ENCODE data around the gene GPR15.
A peak's percentile ranks its signal among the peaks of the same experiment; 100 is the strongest.
"Not testable (repeated sequence)": the region's sequence is repeated elsewhere in the genome, so short reads cannot be mapped to it uniquely, and the experiment has no call there.

The GPR15 gene

DNA sequence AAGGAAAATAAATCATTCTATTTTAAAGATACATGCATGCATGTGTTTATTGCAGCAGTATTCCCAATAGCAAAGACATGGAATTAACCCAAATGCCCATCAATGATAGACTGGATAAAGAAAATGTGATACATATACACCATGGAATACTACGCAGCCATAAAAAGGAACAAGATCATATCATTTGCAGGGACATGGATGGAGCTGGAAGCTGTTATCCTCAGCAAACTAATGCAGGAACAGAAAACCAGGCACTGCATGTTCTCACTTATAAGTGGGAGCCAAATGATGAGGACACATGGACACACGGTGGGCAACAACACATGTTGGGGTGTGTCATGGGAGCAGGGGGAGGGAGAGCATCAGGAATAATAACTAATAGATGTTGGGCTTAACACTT is 28.0 kb downstream of the GPR15 start:
- not testable (repeated sequence) for DNase-seq

DNA sequence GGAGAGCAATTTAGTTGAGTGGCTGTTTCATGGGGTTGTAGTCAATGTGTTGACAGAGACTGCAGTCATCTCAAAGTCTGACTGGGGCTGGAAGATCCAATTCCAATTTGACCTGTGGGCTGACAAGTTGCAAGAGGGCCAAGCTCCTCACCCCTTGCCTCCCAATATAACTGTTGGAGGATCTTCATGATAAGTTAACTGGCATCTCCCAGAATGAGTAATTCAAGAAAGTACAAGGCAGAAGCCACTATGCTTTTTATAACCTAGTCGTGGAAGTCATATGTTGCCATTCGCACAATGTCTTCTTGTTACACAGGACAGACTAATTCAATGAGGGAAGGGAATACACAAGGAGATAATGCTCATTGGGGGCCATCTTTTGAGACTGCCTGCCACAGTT is 29.1 kb downstream of the GPR15 start:
- DNase-seq: no peak

DNA sequence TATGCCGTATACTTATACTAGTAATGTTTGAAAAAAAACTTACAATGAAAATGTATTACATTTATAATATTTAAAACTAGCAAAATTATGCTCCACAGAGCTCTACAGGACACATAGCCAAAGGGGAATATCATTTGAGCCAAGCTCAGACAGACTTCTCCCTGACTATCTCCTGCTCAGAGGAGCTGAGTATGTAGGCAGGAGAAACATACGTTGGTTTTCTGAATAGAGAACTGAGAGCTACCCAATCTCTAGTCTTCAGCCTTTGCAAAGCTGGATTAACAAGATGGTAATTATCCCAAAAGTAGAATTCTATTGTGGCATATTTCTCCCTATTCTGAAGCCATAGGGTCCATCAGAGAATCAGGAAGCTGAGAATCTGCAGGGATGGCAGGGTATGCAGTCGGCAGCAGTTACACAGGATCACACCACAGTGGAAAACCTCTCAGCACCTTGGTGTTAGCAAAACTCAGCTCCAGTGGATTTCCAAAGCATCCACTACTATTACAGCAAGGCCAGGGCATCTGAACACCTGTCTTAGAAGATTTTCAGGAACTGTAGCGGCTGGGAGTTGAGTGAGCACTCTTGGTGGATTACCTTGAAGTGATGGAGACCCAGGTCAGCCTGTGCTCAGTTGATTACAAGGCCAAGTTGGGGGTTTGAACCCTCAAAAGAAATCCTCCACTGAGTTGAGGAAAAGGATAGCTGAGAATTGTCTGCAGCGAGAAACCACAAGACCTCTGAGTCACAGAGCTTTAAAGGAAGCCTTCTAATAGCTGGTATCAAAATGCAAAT is 30.1 kb downstream of the GPR15 start:
- DNase-seq: no peak

DNA sequence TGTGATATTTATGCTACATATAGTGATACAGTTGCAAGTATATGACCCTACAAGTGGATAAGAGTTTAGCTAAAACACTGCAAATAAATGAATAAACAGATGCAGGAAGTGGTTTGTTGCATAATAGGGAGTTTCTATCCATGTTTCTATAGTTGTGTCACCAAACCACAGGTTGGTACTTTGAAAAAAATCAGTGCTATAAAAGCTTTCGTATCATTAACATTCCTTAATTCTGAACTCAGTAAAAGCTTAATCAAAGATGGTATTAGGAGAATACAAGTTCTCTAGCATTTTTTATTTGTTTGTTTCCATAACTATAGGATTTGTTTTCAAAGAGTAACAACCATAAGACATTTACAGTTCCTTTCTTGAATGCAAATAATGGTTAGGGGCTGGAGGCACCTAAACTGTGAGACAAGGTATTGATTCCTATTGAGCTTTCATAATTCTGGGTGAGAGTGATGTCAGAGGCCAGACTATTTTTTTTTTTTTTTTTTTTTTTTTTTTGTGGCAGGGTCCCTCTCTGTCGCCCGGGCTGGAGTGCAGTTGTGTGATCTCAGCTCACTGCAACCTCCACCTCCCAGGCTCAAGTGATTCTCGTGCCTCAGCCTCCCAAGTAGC is 32.0 kb downstream of the GPR15 start:
- DNase-seq: no peak

DNA sequence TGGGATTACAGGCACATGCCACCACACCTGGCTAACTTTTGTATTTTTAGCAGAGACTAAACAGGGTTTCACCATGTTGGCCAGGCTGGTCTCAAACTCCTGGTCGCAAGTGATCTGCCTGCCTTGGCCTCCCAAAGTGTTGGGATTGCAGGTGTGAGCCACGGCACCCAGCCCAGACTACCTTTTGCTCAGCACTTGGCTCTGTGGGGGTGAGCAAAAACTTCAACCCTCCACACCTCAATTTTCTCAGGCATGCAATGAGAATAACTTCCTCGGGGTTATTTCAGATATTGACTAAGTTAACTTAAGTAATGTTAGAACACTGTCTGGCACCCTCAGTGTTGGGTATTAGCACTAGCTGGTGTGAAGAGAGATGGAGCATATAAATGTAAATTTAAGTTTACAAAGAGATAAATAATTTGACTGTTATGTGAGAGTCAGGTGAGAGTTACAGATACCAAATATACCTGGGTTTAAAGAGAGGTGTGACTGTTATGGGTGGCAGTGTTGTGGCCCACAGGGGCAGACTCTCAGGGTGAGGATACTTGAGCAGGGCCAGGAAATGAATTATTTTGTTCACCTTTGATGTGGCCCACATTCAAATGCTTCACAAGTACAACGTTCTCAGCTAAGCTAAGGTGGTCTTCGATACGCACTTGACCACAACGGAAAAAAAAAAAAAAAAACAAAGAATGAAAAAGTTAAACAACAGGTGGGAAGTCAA is 32.7 kb downstream of the GPR15 start:
- no peak for DNase-seq

DNA sequence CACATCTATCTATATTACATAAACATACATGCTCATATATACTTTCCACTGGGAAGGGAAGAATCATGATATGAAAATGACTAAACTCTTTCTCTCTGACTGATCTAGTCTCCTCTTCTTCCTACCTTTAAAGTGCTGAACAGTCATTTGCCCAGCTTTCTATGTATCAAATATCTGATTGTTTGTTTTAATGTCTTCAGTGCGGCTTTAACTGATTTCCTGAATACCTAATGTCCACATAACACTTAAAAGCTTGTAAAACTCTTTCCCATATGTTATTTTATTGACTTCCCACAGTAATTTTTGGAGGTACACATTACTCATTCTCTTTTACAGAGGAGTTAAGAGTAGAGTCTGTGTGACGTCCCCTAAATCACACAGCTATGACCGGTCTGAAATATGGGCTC is 33.5 kb downstream of the GPR15 start:
- DNase-seq: no peak

DNA sequence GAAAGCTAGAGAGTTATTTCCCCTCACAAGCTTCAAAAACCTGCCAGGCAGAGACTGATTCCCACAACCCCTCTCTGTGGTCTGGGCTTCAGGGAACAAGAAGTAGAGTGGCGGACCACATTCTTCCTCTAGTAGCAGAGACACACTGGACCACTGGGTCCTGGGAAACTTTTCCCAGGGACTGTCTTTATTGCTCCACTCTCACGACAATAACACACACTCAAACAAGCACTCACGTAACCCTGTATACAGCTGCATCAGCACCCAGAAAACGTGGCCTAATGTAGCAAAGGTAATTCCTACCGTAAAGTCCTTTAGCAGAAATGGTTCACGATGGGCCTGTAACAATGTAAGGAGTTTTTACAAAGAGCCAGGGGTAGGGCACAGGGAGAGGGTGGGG is 34.1 kb downstream of the GPR15 start:
- DNase-seq: no peak

DNA sequence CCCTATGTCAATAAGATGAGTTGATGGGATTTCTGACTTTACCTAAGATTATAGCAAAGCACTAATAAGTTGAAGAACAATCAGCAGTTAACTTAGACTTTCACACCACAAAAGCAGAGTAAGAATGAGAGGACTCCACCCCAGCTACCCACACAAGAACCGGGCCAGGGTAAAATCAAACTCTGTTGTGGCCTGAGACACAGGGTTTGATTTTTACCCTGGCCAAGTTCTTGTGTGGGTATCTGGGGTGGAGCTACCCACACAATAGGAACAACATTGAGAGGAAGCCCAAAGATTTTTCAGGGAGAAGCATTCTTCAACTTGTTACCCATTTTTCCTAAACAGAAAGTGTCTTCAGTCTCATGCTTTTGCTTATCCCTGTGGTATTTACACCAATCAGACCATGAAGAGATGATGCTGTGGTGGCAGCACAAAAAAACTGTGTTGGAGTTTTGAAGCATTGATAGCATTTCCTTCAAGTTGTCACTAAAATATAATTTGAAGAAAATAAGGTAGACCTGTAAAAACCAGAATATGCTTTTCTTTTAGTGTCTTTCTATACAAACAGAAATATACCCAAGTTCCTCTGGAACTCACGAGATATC is 36.0 kb downstream of the GPR15 start:
- peak in 1 of 2 donors; percentile 35 for DNase-seq

DNA sequence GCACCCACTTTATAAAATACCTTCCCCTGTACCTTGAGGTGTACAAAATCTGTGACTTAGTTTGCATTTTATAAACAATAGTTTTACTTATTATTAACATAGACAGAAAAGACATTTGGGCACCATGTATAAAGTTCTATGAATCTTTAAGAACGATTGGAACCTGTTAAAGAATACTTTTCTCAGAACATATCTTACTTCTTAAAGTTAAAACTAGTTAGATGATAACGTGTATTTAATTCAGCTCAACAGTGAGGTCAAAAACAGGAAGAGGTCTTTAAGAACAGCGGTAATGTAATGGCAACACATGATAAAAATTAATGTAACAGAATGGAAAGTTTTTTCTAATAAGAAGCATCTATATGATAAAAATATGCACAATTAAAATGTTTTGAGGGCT is 36.6 kb downstream of the GPR15 start:
- no peak for DNase-seq

DNA sequence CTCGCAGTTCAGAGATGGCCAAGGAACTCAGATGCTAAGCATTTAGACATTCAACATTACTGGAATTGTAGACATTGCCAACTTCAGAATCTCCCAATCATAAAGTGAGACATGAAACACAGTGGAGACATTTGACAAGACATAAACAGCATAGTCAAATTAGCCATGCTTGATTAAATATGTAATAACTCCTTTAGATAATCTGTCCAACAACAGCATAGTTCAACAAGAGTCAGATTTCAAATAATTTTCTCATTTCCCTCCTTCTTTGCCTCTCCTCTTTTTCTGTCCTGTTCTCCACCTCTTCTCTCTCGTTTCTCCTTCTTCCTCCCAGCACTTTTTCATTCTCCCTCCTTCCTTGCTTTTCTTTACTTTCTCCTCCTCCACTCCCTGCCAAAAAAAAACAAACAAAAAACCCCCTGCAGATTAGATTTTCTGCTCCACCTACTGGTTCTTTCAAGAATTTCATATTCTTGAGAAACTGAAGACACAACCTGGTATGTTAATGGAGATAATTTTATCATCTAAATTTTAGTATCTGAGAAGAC is 41.5 kb downstream of the GPR15 start:
- no peak for DNase-seq

DNA sequence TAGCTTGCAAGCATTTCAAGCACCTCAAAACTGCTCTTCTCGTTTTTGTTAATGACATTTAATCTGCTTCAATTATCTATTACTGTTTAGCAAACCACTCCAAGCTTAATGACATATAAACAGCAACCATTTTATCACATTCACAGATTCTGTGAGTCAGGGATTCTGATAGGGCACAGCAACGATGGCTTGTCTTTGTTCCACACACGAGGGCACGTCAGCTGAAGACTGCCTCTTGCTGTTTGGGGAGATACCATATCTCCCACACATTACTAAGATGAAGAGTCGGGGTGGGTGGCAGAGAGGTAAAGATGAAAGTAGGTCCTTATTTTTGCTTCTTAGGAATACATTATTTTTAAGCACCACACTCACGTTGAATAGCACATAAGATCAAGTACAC is 42.4 kb downstream of the GPR15 start:
- DNase-seq: peak; percentile 39 to 60

DNA sequence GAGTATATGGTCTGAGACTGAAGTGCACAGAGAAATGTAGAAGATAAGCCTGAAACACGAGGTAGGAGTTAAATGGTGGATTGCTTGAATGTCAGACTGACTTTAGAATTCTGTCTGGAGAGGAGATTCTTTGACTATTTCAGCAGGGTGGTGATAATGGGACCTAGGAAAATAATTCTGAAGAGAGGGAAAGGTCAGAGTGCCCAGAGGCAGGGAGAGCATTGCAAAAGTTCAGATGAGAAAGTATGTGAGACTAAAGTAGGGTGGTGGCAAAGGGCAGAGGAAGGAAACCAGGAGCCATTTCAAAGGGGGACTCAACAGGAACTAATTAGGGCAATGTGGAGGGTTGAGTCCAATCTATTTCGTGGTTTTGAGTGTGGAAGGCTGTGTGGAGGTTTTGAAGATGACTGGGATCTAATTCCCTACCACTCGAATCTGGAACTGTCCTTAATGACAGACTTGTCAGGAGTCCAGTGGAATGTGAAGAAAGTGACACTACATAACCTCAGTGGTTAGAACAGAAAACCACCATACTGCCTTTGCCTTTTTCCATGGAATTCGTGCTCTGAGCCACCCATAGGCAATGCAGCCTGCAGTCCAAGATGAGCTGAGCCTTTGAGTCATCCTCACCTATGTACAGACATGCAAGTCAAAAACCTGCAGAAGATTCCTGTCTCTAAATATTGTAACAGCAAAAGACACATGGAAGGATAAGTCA is 45.6 kb downstream of the GPR15 start:
- DNase-seq: no peak

DNA sequence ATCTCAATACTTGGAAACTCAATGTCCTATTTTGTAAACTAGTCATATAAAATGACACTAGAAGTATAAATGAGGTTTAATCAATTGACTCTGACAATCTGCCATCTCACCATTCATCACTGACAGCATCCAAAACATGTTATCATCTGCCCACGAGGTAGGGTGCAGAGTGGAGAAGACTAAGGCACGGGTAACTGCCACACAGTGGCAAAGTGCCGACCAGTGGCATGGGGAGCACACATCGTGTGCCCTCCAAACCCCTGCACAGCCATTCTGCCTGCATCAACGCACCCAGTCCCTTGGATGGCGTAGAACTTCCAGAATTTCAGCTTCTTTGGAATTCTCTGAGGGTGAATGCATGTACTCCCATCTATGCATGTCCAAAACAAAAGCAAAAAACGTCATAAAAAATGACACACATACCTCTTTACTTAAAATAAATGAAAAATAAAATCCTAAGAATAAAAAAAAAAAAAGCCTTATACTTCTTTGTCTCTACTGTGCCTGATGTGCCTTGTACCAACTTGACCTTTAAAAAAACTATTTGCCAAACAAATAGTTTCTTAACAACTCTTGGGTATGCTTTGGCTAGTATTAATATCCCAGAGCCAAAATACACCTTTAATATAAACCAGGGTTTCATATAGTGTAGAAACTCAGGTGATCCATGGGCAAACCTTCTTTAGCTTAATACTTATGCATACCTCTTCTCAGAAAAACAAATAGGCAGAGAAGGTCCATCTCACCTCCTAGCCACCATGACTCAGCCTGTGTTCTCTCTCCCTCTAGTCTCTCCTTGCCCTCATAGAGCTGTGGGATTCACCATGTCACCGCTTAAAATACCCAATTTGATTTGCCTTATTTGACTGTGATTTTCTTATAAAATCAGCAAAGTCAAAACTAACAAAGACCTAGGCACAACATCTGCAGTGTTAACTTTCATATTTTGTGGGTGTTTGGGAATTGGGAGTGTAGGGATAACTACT is 48.9 kb downstream of the GPR15 start:
- no peak for DNase-seq

DNA sequence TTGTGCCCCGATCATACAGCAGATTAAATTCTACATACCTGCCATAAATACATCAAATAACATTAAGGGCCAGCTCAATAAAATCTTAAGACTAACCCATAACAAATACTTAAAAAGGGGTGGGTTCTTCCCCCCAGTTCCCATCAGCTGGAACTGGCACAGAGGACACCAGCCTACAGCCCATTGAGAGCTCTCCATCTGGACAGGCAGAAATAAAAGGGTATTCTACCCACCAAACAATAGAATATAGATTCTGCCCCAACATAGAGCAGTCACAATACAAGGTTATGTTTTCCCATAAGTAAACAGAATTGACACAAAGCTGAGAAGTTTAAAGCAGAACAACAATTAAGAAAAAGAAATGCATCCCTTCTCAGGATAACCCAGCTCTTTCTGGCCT is 49.7 kb downstream of the GPR15 start:
- no peak for DNase-seq

DNA sequence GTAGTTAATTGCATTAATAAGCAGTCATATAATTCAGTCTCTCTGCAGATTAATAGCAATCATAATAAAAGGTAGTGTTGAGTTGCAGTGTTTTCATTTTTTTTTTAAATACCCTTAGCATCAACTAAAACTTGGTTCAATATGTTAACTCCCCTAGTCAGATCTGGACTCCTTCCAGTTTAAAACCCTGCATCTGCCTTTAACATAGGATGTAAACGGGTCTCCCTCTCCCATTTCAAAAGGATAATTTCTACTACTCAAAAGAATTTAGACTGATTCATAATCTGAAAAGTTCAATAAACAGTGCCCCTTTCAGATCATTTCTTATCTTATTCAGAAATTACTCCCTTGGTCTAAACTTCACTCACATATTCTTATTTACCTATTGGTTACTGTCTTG is 50.3 kb downstream of the GPR15 start:
- no peak for DNase-seq

DNA sequence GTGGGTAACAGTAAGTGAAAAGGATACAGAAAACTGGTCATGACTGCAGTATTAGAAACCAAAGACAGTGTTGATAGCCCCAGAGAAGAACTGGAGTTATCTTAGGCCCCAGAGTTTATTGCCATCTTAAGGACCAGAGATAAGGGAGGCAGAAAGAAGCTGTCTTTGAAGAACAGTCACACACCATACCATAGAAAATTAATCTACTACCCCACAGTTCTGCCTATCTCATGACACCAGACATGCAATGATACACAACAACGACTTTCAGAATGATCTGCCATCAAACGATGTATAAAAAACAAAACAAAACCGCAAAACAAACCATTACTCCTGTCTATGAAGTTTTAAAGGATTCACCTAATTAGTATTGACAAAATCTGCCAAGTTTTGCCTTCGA is 52.0 kb downstream of the GPR15 start:
- no peak for DNase-seq

All from stimulated activated CD4-positive, alpha-beta T cell treated with anti-CD3 and anti-CD28 coated beads, Interleukin-2, amount 100 ng/mL, for 24 hours (primary cell).